HG03066 (cell line): ENCODE results near the gene REXO2.

Experiments used
- ATAC-seq: cut with Tn5 transposase; IDR thresholded peaks from one replicate; pipeline ENCODE4 v1.9.1; 2021; ENCODE audit warnings: low read depth; ENCODE audit not compliant: unreplicated experiment

Gene REXO2

GRCh38 chr11:114440121-114440860 lies 1.0 kb downstream of the REXO2 start:
- no peak for ATAC-seq

- ATAC-seq: no peak
Observed at GRCh38 chr11:114440971-114441763, 1.9 kb downstream of the REXO2 start.

GRCh38 chr11:114441921-114442320 lies 2.7 kb downstream of the REXO2 start:
- ATAC-seq: no peak

- ATAC-seq: no peak
Observed at GRCh38 chr11:114442536-114442935, 3.3 kb downstream of the REXO2 start.

- no peak for ATAC-seq
Observed at GRCh38 chr11:114447444-114447843, 8.2 kb downstream of the REXO2 start.

GRCh38 chr11:114447892-114448291 lies 8.6 kb downstream of the REXO2 start:
- ATAC-seq: no peak

GRCh38 chr11:114448749-114449482 lies 9.6 kb downstream of the REXO2 start:
- ATAC-seq: no peak

GRCh38 chr11:114449845-114450244 lies 10.6 kb downstream of the REXO2 start:
- ATAC-seq: no peak

GRCh38 chr11:114452399-114452798 lies 13.1 kb downstream of the REXO2 start:
- no peak for ATAC-seq

- no peak for ATAC-seq
Observed at GRCh38 chr11:114463999-114464398, 24.7 kb downstream of the REXO2 start.

- no peak for ATAC-seq
Observed at GRCh38 chr11:114466742-114467141, 27.5 kb downstream of the REXO2 start.

- no peak for ATAC-seq
Observed at GRCh38 chr11:114472661-114473060, 33.4 kb downstream of the REXO2 start.

GRCh38 chr11:114478001-114478410 lies 38.7 kb downstream of the REXO2 start:
- ATAC-seq: no peak

- no peak for ATAC-seq
Observed at GRCh38 chr11:114478768-114479167, 39.5 kb downstream of the REXO2 start.

GRCh38 chr11:114479331-114479730 lies 40.1 kb downstream of the REXO2 start:
- ATAC-seq: no peak

- ATAC-seq: no peak
Observed at GRCh38 chr11:114482114-114482513, 42.8 kb downstream of the REXO2 start.

GRCh38 chr11:114483929-114484328 lies 44.7 kb downstream of the REXO2 start:
- no peak for ATAC-seq

GRCh38 chr11:114496915-114497314 lies 57.6 kb downstream of the REXO2 start:
- ATAC-seq: no peak

- ATAC-seq: no peak
Observed at GRCh38 chr11:114499756-114500155, 60.5 kb downstream of the REXO2 start.
